ENCODE results near the gene HSD17B11.
"Not testable (repeated sequence)": the region's sequence is repeated elsewhere in the genome, so short reads cannot be mapped to it uniquely, and the experiment has no call there.

- TF ChIP-seq POLR2A (IDR thresholded peaks at IDR 0.05), result not testable (repeated sequence)
- TF ChIP-seq, protein P1, sequence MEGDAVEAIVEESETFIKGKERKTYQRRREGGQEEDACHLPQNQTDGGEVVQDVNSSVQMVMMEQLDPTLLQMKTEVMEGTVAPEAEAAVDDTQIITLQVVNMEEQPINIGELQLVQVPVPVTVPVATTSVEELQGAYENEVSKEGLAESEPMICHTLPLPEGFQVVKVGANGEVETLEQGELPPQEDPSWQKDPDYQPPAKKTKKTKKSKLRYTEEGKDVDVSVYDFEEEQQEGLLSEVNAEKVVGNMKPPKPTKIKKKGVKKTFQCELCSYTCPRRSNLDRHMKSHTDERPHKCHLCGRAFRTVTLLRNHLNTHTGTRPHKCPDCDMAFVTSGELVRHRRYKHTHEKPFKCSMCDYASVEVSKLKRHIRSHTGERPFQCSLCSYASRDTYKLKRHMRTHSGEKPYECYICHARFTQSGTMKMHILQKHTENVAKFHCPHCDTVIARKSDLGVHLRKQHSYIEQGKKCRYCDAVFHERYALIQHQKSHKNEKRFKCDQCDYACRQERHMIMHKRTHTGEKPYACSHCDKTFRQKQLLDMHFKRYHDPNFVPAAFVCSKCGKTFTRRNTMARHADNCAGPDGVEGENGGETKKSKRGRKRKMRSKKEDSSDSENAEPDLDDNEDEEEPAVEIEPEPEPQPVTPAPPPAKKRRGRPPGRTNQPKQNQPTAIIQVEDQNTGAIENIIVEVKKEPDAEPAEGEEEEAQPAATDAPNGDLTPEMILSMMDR (IDR thresholded peaks at IDR 0.05), result not testable (repeated sequence)
These were observed 97.1 kb downstream of the HSD17B11 start for GRCh38 chr4:87293889-87294288.

Measured in body of pancreas (tissue), 4 donors.